Spleen (tissue), 11 donors: ENCODE measurements around the gene CENPP. TPM values are rescaled to one million over a fixed set of nuclear protein-coding genes. Genes with fewer than 3 reads are reported as not detected.

Experiments
- DNase-seq: peaks from one replicate; pipeline ENCODE4 v3.0.0-alpha.2; 2020
- H3K27ac ChIP-seq, 8 donors: fragments of 200-600 bp; sonication (generic) in 7 of 8; 1 replicate in 4 of 8; 2 replicates in 4 of 8; pipeline versions ENCODE4 v1.5.0 to v1.8.0; 2016 to 2021; ENCODE audit warnings: inconsistent platforms in 4 of 8, mild to moderate bottlenecking in 4 of 8, moderate library complexity in 1 of 8
- H3K27me3 ChIP-seq, 7 donors: fragments of 200-600 bp; sonication (generic) in 6 of 7; replicated peaks in 1 of 7; 1 replicate in 4 of 7; 2 replicates in 3 of 7; pipeline versions ENCODE4 v1.5.0 to v1.8.0; 2016 to 2021; ENCODE audit warnings: inconsistent platforms in 3 of 7, mild to moderate bottlenecking in 1 of 7
- H3K36me3 ChIP-seq, 6 donors: fragments of 200-600 bp; sonication (generic) in 5 of 6; 1 replicate in 4 of 6; 2 replicates in 2 of 6; pipeline versions ENCODE4 v1.5.0 to v1.8.0; 2016 to 2021; ENCODE audit warnings: inconsistent platforms in 2 of 6
- H3K4me1 ChIP-seq, 6 donors: fragments of 200-600 bp; sonication (generic) in 5 of 6; 1 replicate in 3 of 6; 2 replicates in 3 of 6; pipeline versions ENCODE4 v1.5.0 to v1.8.0; 2016 to 2021; ENCODE audit warnings: inconsistent platforms in 3 of 6
- H3K4me3 ChIP-seq, 8 donors: fragments of 200-600 bp; sonication (generic) in 7 of 8; 1 replicate in 4 of 8; 2 replicates in 4 of 8; pipeline versions ENCODE4 v1.5.0 to v1.8.0; 2016 to 2021; ENCODE audit warnings: inconsistent platforms in 4 of 8, mild to moderate bottlenecking in 4 of 8, moderate library complexity in 2 of 8
- H3K9me3 ChIP-seq, 8 donors: fragments of 200-600 bp; sonication (generic) in 7 of 8; 1 replicate in 4 of 8; 2 replicates in 4 of 8; pipeline versions ENCODE4 v1.5.0 to v1.8.0; 2016 to 2021; ENCODE audit warnings: inconsistent platforms in 4 of 8
- CTCF ChIP-seq, 11 experiments: fragments of 200-600 bp in 7 of 11; fragments of 450-650 bp in 4 of 11; sonication (generic) in 4 of 11; IDR thresholded peaks in 8 of 11; conservative IDR thresholded peaks in 3 of 11; 1 replicate in 7 of 11; 2 replicates in 4 of 11; pipeline versions ENCODE4 v1.4.0 to v1.8.0; 2016 to 2021; ENCODE audit warnings: antibody characterized with exemption in 11 of 11, inconsistent platforms in 4 of 11, mild to moderate bottlenecking in 1 of 11
- POLR2A ChIP-seq, 3 donors: fragments of 450-650 bp; IDR thresholded peaks; one replicate each; pipeline ENCODE4 v1.5.1; 2017; ENCODE audit warnings: antibody characterized with exemption in 3 of 3, mild to moderate bottlenecking in 1 of 3
- POLR2AphosphoS5 ChIP-seq, 3 donors: sonication (generic); formaldehyde crosslinking; IDR thresholded peaks; one replicate each; pipeline ENCODE4 v1.5.1; 2017; ENCODE audit warnings: antibody characterized with exemption in 3 of 3
- WGBS, 5 donors: extraction: QIAGEN DNeasy Blood & Tissue Kit in 3 of 5; methylation state at CpG; one replicate each; pipeline versions ENCODE4 v1.1.5 to v1.1.7; 2013 to 2018; 5-methylcytosine and 5-hydroxymethylcytosine counted together
- intact Hi-C: fragments of 100-400 bp; cut with DNase I; formaldehyde crosslinking; loops from one replicate; pipeline ENCODE4 v1.15.0; 2023; ENCODE audit warnings: low total_unique reads
- polyA plus RNA-seq, 3 donors: library from polyadenylated mRNA; stranded (reverse); fragments of 200-250 nt; gene quantifications; one replicate each; pipeline ENCODE4 v1.2.1, GENCODE V29; 2013
- total RNA-seq, 7 donors: library from RNA; depleted of rRNA in 3 of 7; stranded (reverse); fragments of >200 nt in 3 of 7; fragmentation: NEBNext Ultra II Directional in 4 of 7; extraction: Animal tissue kit (Norgen Biotek cat#: 25700) in 4 of 7; gene quantifications; one replicate each; pipeline versions ENCODE4 v1.1.0 to v1.2.1, GENCODE V29; 2016 to 2021
- donor health status: healthy with polysubstance abuse.
- donor health status: DM: no; HTN: no; CAD: no; lungs with moderate emphysema.
- donor health status: DM: no; HTN: no; CAD: no.
- donor health status: Bipolar disorder and iron deficiency.
- donor health status: healthy.
- donor health status: DM: no; HTN: no; CAD: no.
- donor health status: DM: yes; HTN: yes; CAD: no.

CENPP gene
- total and polyA plus RNA-seq, 10 donors, result 1.7 to 15.8 (median 6.2) TPM

GRCh38 chr9:92438900-92439526 is 113.3 kb downstream of the CENPP start:
- intact Hi-C loops, result loop anchor here (10.0 kb wide), 1 partner anchor 304 kb away; no protein-coding TSS in a partner anchor
- DNase-seq, result no peak
- 73 to 87% (median 81%) methylated on average over 5 of the region's 5 CpGs for WGBS, 5 donors

DNA sequence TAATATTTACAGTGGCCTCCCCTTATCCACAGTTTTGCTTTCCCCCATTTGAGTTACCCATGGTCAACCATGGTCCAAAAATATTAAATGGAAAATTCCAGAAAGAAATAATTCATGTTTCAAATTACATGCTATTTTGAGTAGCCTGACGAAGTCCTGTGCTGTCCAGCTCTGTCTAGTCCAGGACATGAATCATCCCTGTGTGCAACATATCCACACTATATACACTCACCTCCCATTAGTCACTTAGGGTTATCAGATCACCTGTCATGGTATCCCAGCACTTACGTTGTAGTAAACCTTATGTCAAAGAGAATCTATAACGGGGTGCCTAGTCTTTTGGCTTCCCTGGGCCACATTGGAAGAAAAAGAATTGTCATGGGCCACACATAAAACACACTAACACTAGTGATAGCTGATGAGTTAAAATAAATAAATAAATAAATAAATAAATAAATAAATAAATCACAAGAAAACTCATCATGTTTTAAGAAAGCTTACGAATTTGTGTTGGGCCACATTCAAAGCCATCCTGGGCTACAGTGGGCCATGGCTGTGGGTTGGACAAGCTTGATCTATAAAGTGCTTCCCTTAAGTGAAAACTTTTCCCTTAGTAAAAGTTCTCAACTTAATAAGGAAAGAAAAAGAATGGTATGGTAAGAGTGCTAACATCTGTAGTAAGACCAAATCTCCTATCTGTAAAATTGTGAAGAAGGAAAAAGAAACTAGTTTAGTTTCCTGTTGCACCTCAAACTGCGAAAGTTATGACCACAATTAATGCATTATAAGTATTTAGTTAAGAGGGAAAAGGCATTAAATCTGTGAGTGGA is 114.4 kb downstream of the CENPP start:
- H3K27me3 ChIP-seq, result no peaks in the 10 kb centered on the region
- no peak for TF ChIP-seq POLR2A (IDR thresholded peaks at IDR 0.05)
- no peak for TF ChIP-seq CTCF (IDR thresholded peaks at IDR 0.05 in 8 of 11, conservative IDR thresholded peaks at IDR 0.05 in 3 of 11)
- no peak for TF ChIP-seq POLR2AphosphoS5 (IDR thresholded peaks at IDR 0.05)
- H3K36me3 ChIP-seq, result no peaks in the 10 kb centered on the region
- no peaks in the 10 kb centered on the region for H3K9me3 ChIP-seq
- 85 to 88% (median 87%) methylated on average over 5 of the region's 5 CpGs for WGBS, 5 donors
- no peak overlapping the region for H3K4me3 ChIP-seq
- intact Hi-C loops, result loop anchor here (10.0 kb wide), 1 partner anchor 305 kb away; no protein-coding TSS in a partner anchor
- peaks cover 0 to 7% (median 0%) of the 10 kb centered on the region in 6 donors for H3K4me1 ChIP-seq
- DNase-seq, result no peak
- peak overlapping the region in 4 of 8 donors; percentile 2 to 46 (median 32) for H3K27ac ChIP-seq

More at GRCh38 chr9:92438900-92439526, 113.3 kb downstream of the CENPP start:
- TF ChIP-seq POLR2A (IDR thresholded peaks at IDR 0.05) (no peak), CTCF (IDR thresholded peaks at IDR 0.05 in 8 of 11, conservative IDR thresholded peaks at IDR 0.05 in 3 of 11) (peak in 4 of 11 experiments; percentile 12 to 32 (median 20))
- Histone ChIP-seq H3K4me1 (peaks cover 0 to 7% (median 0%) of the 10 kb centered on the region in 6 donors), H3K9me3 (no peaks in the 10 kb centered on the region), H3K4me3 (no peak overlapping the region), H3K27ac (no peak overlapping the region), H3K27me3 (no peaks in the 10 kb centered on the region), H3K36me3 (no peaks in the 10 kb centered on the region)

DNA sequence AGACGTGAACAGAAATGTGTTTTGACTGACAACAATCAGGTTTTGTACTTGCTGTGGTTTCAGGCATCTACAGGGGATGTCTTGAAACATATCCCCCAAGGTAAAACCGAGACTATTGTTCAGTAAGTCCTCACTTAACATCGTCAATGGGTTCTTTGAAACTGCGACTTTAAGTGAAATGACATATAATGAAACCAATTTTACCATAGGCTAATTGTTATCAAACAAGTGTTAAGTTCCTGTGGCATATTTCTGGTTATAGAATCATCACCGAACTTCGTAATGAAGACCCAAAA is 114.9 kb downstream of the CENPP start:
- 68 to 75% (median 73%) methylated on average over 6 of the region's 6 CpGs for WGBS, 5 donors
- intact Hi-C loops, result no loop called here
- no peak for DNase-seq
- Histone ChIP-seq H3K27ac (peak overlapping the region in 4 of 8 donors; percentile 2 to 46 (median 32)), H3K4me3 (no peak overlapping the region), H3K4me1 (peaks cover 0 to 7% (median 0%) of the 10 kb centered on the region in 6 donors), H3K27me3 (no peaks in the 10 kb centered on the region), H3K9me3 (no peaks in the 10 kb centered on the region), H3K36me3 (no peaks in the 10 kb centered on the region)
- no peak for TF ChIP-seq CTCF (IDR thresholded peaks at IDR 0.05 in 8 of 11, conservative IDR thresholded peaks at IDR 0.05 in 3 of 11)

DNA sequence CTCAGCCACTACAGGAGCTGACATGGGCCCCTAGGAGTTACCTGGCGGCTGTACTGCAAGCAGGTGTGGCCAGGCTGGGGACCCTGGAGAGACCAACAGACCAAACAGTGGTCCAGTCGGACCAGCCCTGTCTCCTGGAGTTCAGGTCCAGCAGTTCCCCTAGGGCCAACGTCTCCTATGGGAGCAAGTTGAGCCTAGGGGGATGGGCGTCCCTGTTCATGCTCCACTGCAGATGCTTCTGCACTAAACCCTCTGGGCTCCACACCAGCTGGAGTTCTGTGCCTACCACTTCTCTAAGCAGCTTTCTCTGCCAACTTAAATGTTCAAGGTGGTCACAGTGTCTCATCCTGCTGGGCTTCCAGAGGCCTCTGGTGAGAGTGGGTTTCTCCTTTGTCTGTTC is 119.1 kb downstream of the CENPP start:
- H3K27me3 ChIP-seq, result no peaks in the 10 kb centered on the region
- no peak overlapping the region for H3K4me3 ChIP-seq
- peaks cover 0 to 2% (median 0%) of the 10 kb centered on the region in 6 donors for H3K4me1 ChIP-seq
- WGBS, 5 donors, result 82 to 94% (median 87%) methylated on average over 3 to 4 of the region's 4 CpGs
- no peaks in the 10 kb centered on the region for H3K36me3 ChIP-seq
- no peak for DNase-seq
- no peaks in the 10 kb centered on the region for H3K9me3 ChIP-seq
- TF ChIP-seq POLR2AphosphoS5 (IDR thresholded peaks at IDR 0.05) (no peak), CTCF (IDR thresholded peaks at IDR 0.05 in 8 of 11, conservative IDR thresholded peaks at IDR 0.05 in 3 of 11) (no peak), POLR2A (IDR thresholded peaks at IDR 0.05) (no peak)
- no peak overlapping the region for H3K27ac ChIP-seq
- intact Hi-C loops, result no loop called here
